Fibroblast of lung (primary cell): Measurements from ENCODE around the gene AKAP8. TPM values are rescaled to one million over a fixed set of nuclear protein-coding genes. Genes with fewer than 3 reads are reported as not detected.
"Not testable (repeated sequence)": the region's sequence is repeated elsewhere in the genome, so short reads cannot be mapped to it uniquely, and the experiment has no call there.

Experiments used
- DNase-seq, 2 donors: peaks; one replicate each; pipeline versions ENCODE4 v3.0.0 to v3.0.0-alpha.2; 2010; ENCODE audit warnings: low read depth in 2 of 2
- H2AFZ ChIP-seq: 2 replicates; pipeline ENCODE4 v1.5.1; 2012; ENCODE audit warnings: low read length, control low read depth, inconsistent platforms
- H3K27ac ChIP-seq: 2 replicates; pipeline ENCODE4 v1.5.1; 2011; ENCODE audit warnings: low read length, control low read depth; ENCODE audit not compliant: insufficient read depth
- H3K27me3 ChIP-seq: 2 replicates; pipeline ENCODE4 v1.5.1; 2011; ENCODE audit warnings: mild to moderate bottlenecking, low read length; ENCODE audit not compliant: control insufficient read depth, insufficient read depth
- H3K36me3 ChIP-seq: 2 replicates; pipeline ENCODE4 v1.5.1; 2011; ENCODE audit warnings: low read length; ENCODE audit not compliant: control insufficient read depth, insufficient read depth
- H3K4me1 ChIP-seq: 2 replicates; pipeline ENCODE4 v1.5.1; 2011; ENCODE audit warnings: low read length; ENCODE audit not compliant: control insufficient read depth, insufficient read depth; ENCODE audit errors: extremely low read depth
- H3K4me2 ChIP-seq: 2 replicates; pipeline ENCODE4 v1.5.1; 2011; ENCODE audit warnings: low read length, control low read depth; ENCODE audit not compliant: insufficient read depth; ENCODE audit errors: extremely low read depth
- H3K4me3 ChIP-seq, 4 experiments: fragments of 200-600 bp in 1 of 4; sonication (generic) in 1 of 4; replicated peaks in 1 of 4; 2 replicates each; pipeline ENCODE4 v1.5.1; 2011 to 2016; ENCODE audit warnings: low read length in 4 of 4, low read depth in 3 of 4, mild to moderate bottlenecking in 3 of 4, control low read depth in 2 of 4, inconsistent platforms in 1 of 4, mixed read lengths in 1 of 4; ENCODE audit not compliant: insufficient read depth in 1 of 4; ENCODE audit errors: control extremely low read depth in 1 of 4
- H3K79me2 ChIP-seq: 2 replicates; pipeline ENCODE4 v1.5.1; 2012; ENCODE audit warnings: mild to moderate bottlenecking, low read length, inconsistent platforms; ENCODE audit not compliant: control insufficient read depth, insufficient read depth
- H3K9ac ChIP-seq: 2 replicates; pipeline ENCODE4 v1.5.1; 2011; ENCODE audit warnings: mild to moderate bottlenecking, low read length, control low read depth; ENCODE audit not compliant: insufficient read depth
- H3K9me3 ChIP-seq: 2 replicates; pipeline ENCODE4 v1.5.1; 2012; ENCODE audit warnings: low read depth, low read length; ENCODE audit not compliant: control insufficient read depth, insufficient read depth
- H4K20me1 ChIP-seq: 2 replicates; pipeline ENCODE4 v1.5.1; 2011; ENCODE audit warnings: low read length; ENCODE audit not compliant: control insufficient read depth, insufficient read depth; ENCODE audit errors: extremely low read depth
- EZH2 ChIP-seq: IDR thresholded peaks from 2 replicates; pipeline ENCODE4 v1.5.1; 2012; ENCODE audit warnings: low read length, control low read depth, mild to moderate bottlenecking; ENCODE audit errors: missing control alignments
- polyA plus RNA-seq, 2 donors: library from polyadenylated mRNA; depleted of rRNA in 1 of 2; stranded (reverse) in 1 of 2; unstranded in 1 of 2; fragments of >200 nt; gene quantifications; 2 replicates each; pipeline ENCODE4 v1.2.1, GENCODE V29; 2011 to 2012; ENCODE audit warnings: missing spikeins in 1 of 2
- total RNA-seq: library from RNA; depleted of rRNA; stranded (reverse); fragments of >200 nt; gene quantifications from 2 replicates; pipeline ENCODE4 v1.2.1, GENCODE V29; 2014
- TF ChIP-seq, protein P1 (sequence below), 2 donors: IDR thresholded peaks in 1 of 2; conservative IDR thresholded peaks in 1 of 2; 1 replicate in 1 of 2; 2 replicates in 1 of 2; pipeline ENCODE4 v1.5.1; 2011 to 2012; ENCODE audit warnings: low read length in 2 of 2, control low read depth in 1 of 2, inconsistent platforms in 1 of 2, low read depth in 1 of 2, mild to moderate bottlenecking in 1 of 2

Gene AKAP8
- total and polyA plus RNA-seq, 2 donors (not counting 1 experiment from before 2014, with no cell fraction given) = 9.9 to 13.0 TPM

DNA sequence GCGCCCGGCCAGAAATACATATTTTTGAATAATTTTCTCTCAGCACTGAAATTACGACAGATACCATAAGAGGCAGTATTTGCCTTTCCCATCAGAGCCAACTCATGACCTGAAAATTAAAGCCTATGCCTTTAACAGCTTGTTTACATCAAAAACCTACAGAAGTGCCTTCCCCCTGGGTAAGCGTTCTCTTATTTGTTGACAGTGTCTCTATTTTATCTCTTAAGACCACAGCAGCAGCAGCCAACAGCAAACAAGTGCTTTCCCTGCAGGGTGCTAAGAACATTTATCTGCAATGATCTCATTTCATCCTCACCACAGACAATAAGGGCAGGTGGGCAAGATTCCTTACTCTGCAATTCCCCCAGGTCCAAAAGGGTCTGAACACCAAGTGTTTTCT lies 33.2 kb upstream of the AKAP8 start:
- H2AFZ ChIP-seq = no peak overlapping the region
- H3K9me3 ChIP-seq = no peaks in the 10 kb centered on the region
- H3K36me3 ChIP-seq = peaks cover 7% of the 10 kb centered on the region
- TF ChIP-seq, protein P1, sequence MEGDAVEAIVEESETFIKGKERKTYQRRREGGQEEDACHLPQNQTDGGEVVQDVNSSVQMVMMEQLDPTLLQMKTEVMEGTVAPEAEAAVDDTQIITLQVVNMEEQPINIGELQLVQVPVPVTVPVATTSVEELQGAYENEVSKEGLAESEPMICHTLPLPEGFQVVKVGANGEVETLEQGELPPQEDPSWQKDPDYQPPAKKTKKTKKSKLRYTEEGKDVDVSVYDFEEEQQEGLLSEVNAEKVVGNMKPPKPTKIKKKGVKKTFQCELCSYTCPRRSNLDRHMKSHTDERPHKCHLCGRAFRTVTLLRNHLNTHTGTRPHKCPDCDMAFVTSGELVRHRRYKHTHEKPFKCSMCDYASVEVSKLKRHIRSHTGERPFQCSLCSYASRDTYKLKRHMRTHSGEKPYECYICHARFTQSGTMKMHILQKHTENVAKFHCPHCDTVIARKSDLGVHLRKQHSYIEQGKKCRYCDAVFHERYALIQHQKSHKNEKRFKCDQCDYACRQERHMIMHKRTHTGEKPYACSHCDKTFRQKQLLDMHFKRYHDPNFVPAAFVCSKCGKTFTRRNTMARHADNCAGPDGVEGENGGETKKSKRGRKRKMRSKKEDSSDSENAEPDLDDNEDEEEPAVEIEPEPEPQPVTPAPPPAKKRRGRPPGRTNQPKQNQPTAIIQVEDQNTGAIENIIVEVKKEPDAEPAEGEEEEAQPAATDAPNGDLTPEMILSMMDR (conservative IDR thresholded peaks at IDR 0.05 in 1 of 2, IDR thresholded peaks at IDR 0.05 in 1 of 2; ENCODE audit: low read depth in 1 of 2, low read length in 2 of 2) = no peak
- TF ChIP-seq EZH2 = no peak
- H3K4me1 ChIP-seq = peaks cover 12% of the 10 kb centered on the region
- H3K27me3 ChIP-seq = no peaks in the 10 kb centered on the region
- H3K4me3 ChIP-seq = peak overlapping the region in 1 of 4 experiments; percentile 12
- H3K4me2 ChIP-seq = no peak overlapping the region
- peaks cover 2% of the 10 kb centered on the region for H4K20me1 ChIP-seq
- peak in 1 of 2 donors; percentile 34 for DNase-seq
- H3K79me2 ChIP-seq = peaks cover 85% of the 10 kb centered on the region
- no peak overlapping the region for H3K27ac ChIP-seq
- no peak overlapping the region for H3K9ac ChIP-seq

DNA sequence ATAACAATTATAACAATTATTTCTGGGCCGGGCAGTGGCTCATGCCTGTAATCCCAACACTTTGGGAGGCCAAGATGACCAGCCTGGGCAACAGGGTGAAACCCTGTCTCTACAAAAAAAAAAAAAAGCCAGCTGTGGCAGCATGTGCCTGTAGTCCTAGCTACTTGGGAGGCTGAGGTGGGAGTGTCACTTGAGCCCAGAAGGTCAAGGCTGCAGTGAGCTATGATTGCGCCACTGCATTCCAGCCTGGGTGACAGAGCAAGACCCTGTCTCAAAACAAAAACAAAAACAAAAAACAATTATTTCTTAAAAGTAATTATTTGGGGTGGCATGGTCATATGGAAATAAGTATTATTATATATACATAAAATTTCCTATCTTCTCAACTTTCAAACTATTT lies 31.8 kb upstream of the AKAP8 start:
- not testable (repeated sequence) for H3K36me3 ChIP-seq, H4K20me1 ChIP-seq, H3K27ac ChIP-seq, H2AFZ ChIP-seq, H3K4me1 ChIP-seq, H3K4me2 ChIP-seq, H3K4me3 ChIP-seq, H3K27me3 ChIP-seq, DNase-seq, H3K9ac ChIP-seq, H3K9me3 ChIP-seq
- H3K79me2 ChIP-seq = peaks cover 85% of the 10 kb centered on the region

DNA sequence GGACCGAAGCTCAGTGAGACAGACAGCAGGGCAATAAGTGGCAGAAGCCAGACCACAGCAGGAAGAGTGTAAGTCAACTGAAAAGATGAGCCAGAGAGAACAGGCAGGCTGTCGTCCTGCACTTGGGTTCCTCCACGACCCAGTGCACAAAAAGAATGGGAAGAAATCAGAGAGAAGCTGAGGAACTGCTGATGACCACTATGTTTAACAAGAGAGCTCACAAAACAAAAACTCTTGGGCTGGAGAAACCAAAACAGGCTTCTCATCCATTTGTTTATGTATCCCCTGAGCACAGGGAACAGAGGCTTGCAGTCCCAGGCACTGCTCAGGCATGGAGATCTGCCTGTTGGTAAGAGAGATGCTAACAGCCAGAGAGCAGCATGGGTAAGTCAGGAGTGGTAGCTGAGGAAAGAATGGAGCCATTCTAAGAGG lies 25.2 kb upstream of the AKAP8 start:
- Histone ChIP-seq H3K4me3 (no peak overlapping the region), H3K9me3 (no peaks in the 10 kb centered on the region), H2AFZ (no peak overlapping the region), H3K79me2 (peaks cover 79% of the 10 kb centered on the region), H3K9ac (no peak overlapping the region), H3K36me3 (peaks cover 17% of the 10 kb centered on the region), H3K4me1 (peaks cover 2% of the 10 kb centered on the region), H3K27me3 (no peaks in the 10 kb centered on the region), H3K27ac (no peak overlapping the region), H3K4me2 (no peak overlapping the region), H4K20me1 (no peaks in the 10 kb centered on the region)
- TF ChIP-seq EZH2 = no peak
- TF ChIP-seq, protein P1 (conservative IDR thresholded peaks at IDR 0.05 in 1 of 2, IDR thresholded peaks at IDR 0.05 in 1 of 2; ENCODE audit: low read depth in 1 of 2, low read length in 2 of 2) = no peak
- no peak for DNase-seq
